ENCODE data around the gene EFEMP2.
A peak's percentile ranks its signal among the peaks of the same experiment; 100 is the strongest.

Gene EFEMP2

DNA sequence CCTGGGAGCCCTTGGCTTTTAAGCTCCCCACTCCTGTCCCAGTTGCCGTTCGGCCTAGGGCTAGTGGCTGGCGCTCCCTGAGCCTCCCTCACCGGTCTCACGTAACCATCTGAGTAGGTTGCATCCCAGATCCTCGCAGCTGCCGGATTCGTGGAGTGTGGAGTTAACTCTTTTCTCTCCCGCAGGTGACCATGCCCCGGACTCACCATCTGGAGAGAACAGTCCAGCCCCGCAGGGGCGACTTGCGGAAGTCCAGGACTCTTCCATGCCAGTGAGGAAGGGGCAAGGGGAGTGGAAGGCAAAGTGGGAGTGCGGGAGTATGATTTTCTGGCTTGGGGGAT lies 11.5 kb downstream of the EFEMP2 start:
- in situ Hi-C loops (cut with HindIII; ENCODE audit: low sequenced_read_pairs) = no loop called here
- DNase-seq (ENCODE audit: low read depth, low spot score) = no peak
- TF ChIP-seq, protein P1, sequence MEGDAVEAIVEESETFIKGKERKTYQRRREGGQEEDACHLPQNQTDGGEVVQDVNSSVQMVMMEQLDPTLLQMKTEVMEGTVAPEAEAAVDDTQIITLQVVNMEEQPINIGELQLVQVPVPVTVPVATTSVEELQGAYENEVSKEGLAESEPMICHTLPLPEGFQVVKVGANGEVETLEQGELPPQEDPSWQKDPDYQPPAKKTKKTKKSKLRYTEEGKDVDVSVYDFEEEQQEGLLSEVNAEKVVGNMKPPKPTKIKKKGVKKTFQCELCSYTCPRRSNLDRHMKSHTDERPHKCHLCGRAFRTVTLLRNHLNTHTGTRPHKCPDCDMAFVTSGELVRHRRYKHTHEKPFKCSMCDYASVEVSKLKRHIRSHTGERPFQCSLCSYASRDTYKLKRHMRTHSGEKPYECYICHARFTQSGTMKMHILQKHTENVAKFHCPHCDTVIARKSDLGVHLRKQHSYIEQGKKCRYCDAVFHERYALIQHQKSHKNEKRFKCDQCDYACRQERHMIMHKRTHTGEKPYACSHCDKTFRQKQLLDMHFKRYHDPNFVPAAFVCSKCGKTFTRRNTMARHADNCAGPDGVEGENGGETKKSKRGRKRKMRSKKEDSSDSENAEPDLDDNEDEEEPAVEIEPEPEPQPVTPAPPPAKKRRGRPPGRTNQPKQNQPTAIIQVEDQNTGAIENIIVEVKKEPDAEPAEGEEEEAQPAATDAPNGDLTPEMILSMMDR (IDR thresholded peaks at IDR 0.05; ENCODE audit: low read depth, low read length) = no peak
- peak overlapping the region; percentile 95 for H3K4me3 ChIP-seq (ENCODE audit: low read depth, low read length)

DNA sequence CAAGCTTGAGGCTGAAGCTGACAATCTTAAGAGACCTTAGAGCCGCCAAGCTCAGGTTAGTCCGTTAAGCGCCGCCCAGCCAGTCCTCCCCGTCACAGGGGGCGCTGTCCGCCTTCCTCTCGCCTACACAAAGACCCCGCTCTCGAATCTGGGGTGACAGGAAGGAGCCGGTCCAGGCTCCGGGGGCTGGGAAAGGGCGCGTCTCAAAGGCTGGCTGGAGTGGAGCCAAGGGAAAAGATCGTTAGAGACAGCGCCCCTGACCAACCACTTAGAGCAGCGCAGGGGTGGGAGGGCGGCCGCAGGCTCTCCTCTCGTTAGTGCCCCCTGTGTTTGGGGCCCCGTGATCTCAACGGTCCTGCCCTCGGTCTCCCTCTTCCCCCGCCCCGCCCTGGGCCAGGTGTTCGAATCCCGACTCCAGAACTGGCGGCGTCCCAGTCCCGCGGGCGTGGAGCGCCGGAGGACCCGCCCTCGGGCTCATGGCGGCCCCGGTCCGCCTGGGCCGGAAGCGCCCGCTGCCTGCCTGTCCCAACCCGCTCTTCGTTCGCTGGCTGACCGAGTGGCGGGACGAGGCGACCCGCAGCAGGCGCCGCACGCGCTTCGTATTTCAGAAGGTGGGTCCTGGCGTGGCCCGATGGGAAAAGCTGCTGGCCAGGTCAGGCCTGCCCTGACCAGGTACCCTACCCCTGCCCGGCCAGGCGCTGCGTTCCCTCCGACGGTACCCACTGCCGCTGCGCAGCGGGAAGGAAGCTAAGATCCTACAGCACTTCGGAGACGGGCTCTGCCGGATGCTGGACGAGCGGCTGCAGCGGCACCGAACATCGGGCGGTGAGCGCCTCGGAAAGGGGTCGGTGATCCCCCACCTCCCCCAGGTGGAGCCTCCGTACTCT lies 12.1 kb downstream of the EFEMP2 start, which contains the start of gene MUS81:
Gene MUS81, plus strand, starts transcription at position 156 of the 887 bp plus-strand sequence. Its CDS starts 321 bp downstream, at position 477.
- peak; percentile 99 for DNase-seq (ENCODE audit: low read depth, low spot score)
- TF ChIP-seq, protein P1 (IDR thresholded peaks at IDR 0.05; ENCODE audit: low read depth, low read length) = peak; percentile 90
- in situ Hi-C loops (cut with HindIII; ENCODE audit: low sequenced_read_pairs) = no loop called here
- H3K4me3 ChIP-seq (ENCODE audit: low read depth, low read length) = peak within 1 kb of the TSS; percentile 95

DNA sequence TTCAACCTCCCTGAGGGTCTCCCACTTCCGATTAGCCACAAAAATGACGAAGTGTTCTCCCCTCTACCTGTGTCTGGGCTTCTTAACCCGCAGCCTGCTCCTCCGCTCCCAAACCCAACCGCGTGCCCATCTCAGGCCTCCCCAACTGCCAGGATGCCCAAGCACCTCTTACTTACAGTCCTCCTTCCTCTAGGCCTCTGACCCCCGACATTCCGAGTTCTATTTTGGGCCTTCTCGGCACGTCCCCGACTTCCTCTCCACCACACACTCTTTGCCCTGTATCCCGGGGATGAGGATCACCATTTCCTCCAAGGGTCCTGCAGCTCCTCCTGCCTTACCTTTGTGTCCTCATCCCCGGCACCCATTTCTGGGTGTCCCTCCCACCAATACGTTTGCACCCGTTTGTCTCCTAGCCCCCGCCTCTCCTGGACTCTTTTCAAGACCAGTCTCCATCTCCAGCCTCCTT lies 12.8 kb downstream of the EFEMP2 start:
- H3K4me3 ChIP-seq (ENCODE audit: low read depth, low read length) = peak overlapping the region; percentile 95
- TF ChIP-seq, protein P1 (IDR thresholded peaks at IDR 0.05; ENCODE audit: low read depth, low read length) = no peak
- in situ Hi-C loops (cut with HindIII; ENCODE audit: low sequenced_read_pairs) = no loop called here
- DNase-seq (ENCODE audit: low read depth, low spot score) = no peak

DNA sequence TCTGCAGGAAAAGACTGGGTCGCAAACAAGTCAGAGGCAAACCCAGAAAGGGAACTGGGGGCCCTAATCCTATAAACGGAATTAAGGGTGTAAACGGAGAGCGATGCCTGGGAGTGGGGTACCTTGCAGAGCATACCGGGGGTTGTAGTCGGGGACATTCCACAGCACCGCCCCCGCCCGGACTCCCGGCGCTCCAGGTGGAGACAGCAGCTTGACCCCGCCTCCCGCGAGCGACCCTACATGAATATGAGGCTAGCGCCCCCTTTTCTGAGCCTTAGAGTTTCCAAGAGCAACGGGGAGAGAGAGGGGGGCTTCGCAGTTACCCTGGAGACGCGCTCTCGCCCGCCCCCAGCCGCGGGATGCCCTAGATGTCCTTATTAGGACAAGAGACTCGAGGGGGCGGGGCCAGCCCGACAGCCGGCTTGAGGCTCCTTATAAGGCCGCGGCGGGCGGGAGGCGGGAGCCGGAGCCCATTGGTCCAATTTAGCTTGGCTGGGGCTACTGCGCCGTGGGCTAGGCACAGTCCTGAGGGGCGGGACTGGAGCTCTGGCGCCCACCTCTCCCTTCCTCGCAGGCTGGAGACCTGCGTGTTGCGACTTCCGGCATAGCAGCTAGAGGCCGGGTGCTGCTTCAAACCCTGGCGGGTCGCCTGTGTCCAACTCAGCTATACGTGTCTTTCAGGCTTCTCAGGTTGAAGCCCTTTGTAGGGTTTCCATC lies 13.3 kb downstream of the EFEMP2 start:
- TF ChIP-seq, protein P1 (IDR thresholded peaks at IDR 0.05; ENCODE audit: low read depth, low read length) = peak; percentile 12
- H3K4me3 ChIP-seq (ENCODE audit: low read depth, low read length) = peak overlapping the region; percentile 95
- in situ Hi-C loops (cut with HindIII; ENCODE audit: low sequenced_read_pairs) = no loop called here
- DNase-seq (ENCODE audit: low read depth, low spot score) = peak; percentile 100

DNA sequence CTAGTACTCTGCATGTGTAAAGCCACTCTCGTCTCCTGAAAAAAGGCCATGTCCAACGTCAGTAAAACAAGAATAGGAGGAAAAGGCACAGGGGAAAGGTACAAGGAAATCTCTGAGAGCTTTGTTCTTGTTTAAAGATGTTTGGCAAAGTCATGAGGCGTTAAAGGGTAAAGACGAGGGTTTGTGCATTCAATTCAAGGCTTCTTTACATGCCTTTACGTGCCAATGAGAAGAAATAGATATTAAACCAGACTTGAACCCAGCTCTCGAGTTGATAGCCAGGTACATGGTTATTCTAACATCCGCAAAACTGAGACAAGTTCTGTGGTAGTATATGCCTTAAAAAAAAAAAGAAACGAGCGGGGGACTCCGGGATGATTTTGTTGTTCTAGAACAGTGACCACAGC lies 13.9 kb downstream of the EFEMP2 start:
- peak overlapping the region; percentile 95 for H3K4me3 ChIP-seq (ENCODE audit: low read depth, low read length)
- peak; percentile 50 for DNase-seq (ENCODE audit: low read depth, low spot score)
- in situ Hi-C loops (cut with HindIII; ENCODE audit: low sequenced_read_pairs) = no loop called here
- TF ChIP-seq, protein P1 (IDR thresholded peaks at IDR 0.05; ENCODE audit: low read depth, low read length) = no peak

DNA sequence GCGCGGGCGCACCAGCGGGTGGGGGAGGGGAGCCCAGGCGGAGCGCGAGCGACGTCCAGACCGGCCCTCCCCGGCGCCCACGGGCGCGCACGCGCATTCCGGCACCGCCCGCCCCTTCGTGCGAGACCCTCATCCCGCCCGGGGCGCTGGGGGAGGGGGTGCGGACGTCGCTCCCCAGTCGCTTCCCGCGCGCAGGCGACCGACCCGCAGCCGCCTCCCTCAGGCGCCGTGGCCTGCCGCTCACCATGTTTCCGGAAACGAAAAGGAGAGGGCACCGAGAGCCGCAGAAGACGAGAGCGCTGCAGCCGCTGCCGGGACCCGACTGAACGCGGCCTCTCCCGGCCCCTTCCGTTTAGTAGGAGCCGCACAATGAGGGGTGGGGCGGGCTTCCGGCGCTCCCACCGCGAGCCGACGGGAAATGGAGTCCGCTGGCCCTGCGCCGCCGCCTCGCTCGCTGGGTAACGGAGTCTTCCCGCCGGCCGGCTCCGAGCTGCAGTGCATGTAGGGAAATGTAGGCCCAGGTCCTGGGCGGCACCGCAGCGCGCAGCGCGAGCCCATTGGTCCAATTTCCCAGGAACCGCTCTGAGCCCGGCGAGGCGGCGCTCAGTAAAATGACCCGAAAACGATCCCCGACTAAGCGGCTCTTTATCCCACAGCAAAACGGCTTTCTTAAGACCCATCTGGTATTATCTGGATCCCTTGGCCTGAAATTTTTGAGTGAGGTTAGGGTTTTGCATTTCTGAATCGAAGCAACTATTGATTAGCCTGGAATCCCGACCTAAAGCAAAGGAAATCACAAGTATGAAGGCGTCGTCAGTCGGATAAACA lies 14.5 kb downstream of the EFEMP2 start, which contains the start of gene CFL1:
Gene CFL1, minus strand, starts transcription at position 328 of the 828 bp plus-strand sequence. Its CDS starts 81 bp downstream, at position 247.
- TF ChIP-seq, protein P1 (IDR thresholded peaks at IDR 0.05; ENCODE audit: low read depth, low read length) = no peak
- DNase-seq (ENCODE audit: low read depth, low spot score) = peak; percentile 99
- H3K4me3 ChIP-seq (ENCODE audit: low read depth, low read length) = peak within 1 kb of the TSS; percentile 95
- in situ Hi-C loops (cut with HindIII; ENCODE audit: low sequenced_read_pairs) = no loop called here
